Measurements from ENCODE around the gene KY. TPM values are rescaled to one million over a fixed set of nuclear protein-coding genes. Genes with fewer than 3 reads are reported as not detected.
"Not testable (repeated sequence)": the region's sequence is repeated elsewhere in the genome, so short reads cannot be mapped to it uniquely, and the experiment has no call there.

The KY gene
- total RNA-seq, 1 donor from 2014 or later: 0.29 TPM

- no peak for ATAC-seq
- Histone ChIP-seq H3K4me3 (no peak overlapping the region), H3K27ac (no peak overlapping the region), H3K27me3 (no peaks in the 10 kb centered on the region), H3K4me1 (no peaks in the 10 kb centered on the region), H3K36me3 (no peaks in the 10 kb centered on the region), H3K9me3 (no peaks in the 10 kb centered on the region)
- DNase-seq: no peak
- TF ChIP-seq CTCF (IDR thresholded peaks at IDR 0.05): no peak
- intact Hi-C loops (cut with DNase I): no loop called here
Observed at GRCh38 chr3:134594331-134594741, 56.5 kb downstream of the KY start.

- no peak for TF ChIP-seq CTCF (IDR thresholded peaks at IDR 0.05)
- intact Hi-C loops (cut with DNase I): no loop called here
- Histone ChIP-seq H3K27ac (no peak overlapping the region), H3K27me3 (no peaks in the 10 kb centered on the region), H3K36me3 (no peaks in the 10 kb centered on the region), H3K4me3 (no peak overlapping the region), H3K9me3 (no peaks in the 10 kb centered on the region), H3K4me1 (no peaks in the 10 kb centered on the region)
- DNase-seq (no peak), ATAC-seq (no peak)
Observed at GRCh38 chr3:134592806-134593205, 58.0 kb downstream of the KY start.

GRCh38 chr3:134590766-134591165 is 60.1 kb downstream of the KY start:
- intact Hi-C loops (cut with DNase I): no loop called here
- TF ChIP-seq CTCF (IDR thresholded peaks at IDR 0.05): no peak
- DNase-seq (no peak), ATAC-seq (no peak)
- H3K27me3 ChIP-seq: no peaks in the 10 kb centered on the region
- no peak overlapping the region for H3K4me3 ChIP-seq
- no peaks in the 10 kb centered on the region for H3K4me1 ChIP-seq
- H3K27ac ChIP-seq: no peak overlapping the region
- H3K36me3 ChIP-seq: no peaks in the 10 kb centered on the region
- H3K9me3 ChIP-seq: no peaks in the 10 kb centered on the region

- Histone ChIP-seq H3K4me1 (no peaks in the 10 kb centered on the region), H3K36me3 (no peaks in the 10 kb centered on the region), H3K27me3 (no peaks in the 10 kb centered on the region), H3K27ac (no peak overlapping the region), H3K4me3 (no peak overlapping the region), H3K9me3 (no peaks in the 10 kb centered on the region)
- intact Hi-C loops (cut with DNase I): no loop called here
- no peak for TF ChIP-seq CTCF (IDR thresholded peaks at IDR 0.05)
- DNase-seq (no peak), ATAC-seq (no peak)
Observed at GRCh38 chr3:134579141-134579665, 71.6 kb downstream of the KY start.

- H3K27me3 ChIP-seq: no peaks in the 10 kb centered on the region
- DNase-seq (no peak), ATAC-seq (no peak)
- H3K4me1 ChIP-seq: no peaks in the 10 kb centered on the region
- H3K36me3 ChIP-seq: no peaks in the 10 kb centered on the region
- no peak for TF ChIP-seq CTCF (IDR thresholded peaks at IDR 0.05)
- H3K9me3 ChIP-seq: no peaks in the 10 kb centered on the region
- H3K27ac ChIP-seq: no peak overlapping the region
- intact Hi-C loops (cut with DNase I): no loop called here
- H3K4me3 ChIP-seq: no peak overlapping the region
Observed at GRCh38 chr3:134576831-134577230, 74.0 kb downstream of the KY start.

GRCh38 chr3:134576426-134576825 is 74.4 kb downstream of the KY start:
- no peak overlapping the region for H3K27ac ChIP-seq
- no peak overlapping the region for H3K4me3 ChIP-seq
- intact Hi-C loops (cut with DNase I): no loop called here
- no peak for ATAC-seq
- H3K36me3 ChIP-seq: no peaks in the 10 kb centered on the region
- TF ChIP-seq CTCF (IDR thresholded peaks at IDR 0.05): no peak
- no peaks in the 10 kb centered on the region for H3K4me1 ChIP-seq
- H3K27me3 ChIP-seq: no peaks in the 10 kb centered on the region
- no peak for DNase-seq
- no peaks in the 10 kb centered on the region for H3K9me3 ChIP-seq

- H3K27ac ChIP-seq; intact Hi-C loops (cut with DNase I); H3K4me1 ChIP-seq; H3K9me3 ChIP-seq; H3K27me3 ChIP-seq; H3K4me3 ChIP-seq; H3K36me3 ChIP-seq; ATAC-seq; DNase-seq: not testable (repeated sequence)
Observed at GRCh38 chr3:134569899-134570298, 80.9 kb downstream of the KY start.
